ENCODE data around the gene AASS.

DNA sequence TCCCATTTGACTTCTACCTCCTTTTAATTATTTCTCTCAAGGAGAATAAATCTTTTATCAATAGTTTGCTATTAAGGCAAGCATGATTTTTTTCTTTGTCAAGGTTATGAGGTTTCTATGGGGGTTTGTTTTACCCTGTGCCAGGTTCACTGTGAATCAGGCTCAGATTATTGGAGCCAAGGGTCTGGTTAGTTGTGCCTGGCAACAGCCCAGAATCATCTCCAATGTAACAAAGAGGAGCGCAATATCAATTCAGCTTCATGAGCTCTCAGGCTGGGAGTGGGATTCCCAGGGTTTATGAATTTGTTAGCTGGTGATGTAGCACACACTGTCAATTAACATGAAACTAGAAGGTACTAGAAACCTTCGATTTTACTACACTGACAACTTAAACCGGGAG, 73.2 kb downstream of the AASS start:
- TF ChIP-seq POLR2A (IDR thresholded peaks at IDR 0.05), result no peak
- TF ChIP-seq, protein P1, sequence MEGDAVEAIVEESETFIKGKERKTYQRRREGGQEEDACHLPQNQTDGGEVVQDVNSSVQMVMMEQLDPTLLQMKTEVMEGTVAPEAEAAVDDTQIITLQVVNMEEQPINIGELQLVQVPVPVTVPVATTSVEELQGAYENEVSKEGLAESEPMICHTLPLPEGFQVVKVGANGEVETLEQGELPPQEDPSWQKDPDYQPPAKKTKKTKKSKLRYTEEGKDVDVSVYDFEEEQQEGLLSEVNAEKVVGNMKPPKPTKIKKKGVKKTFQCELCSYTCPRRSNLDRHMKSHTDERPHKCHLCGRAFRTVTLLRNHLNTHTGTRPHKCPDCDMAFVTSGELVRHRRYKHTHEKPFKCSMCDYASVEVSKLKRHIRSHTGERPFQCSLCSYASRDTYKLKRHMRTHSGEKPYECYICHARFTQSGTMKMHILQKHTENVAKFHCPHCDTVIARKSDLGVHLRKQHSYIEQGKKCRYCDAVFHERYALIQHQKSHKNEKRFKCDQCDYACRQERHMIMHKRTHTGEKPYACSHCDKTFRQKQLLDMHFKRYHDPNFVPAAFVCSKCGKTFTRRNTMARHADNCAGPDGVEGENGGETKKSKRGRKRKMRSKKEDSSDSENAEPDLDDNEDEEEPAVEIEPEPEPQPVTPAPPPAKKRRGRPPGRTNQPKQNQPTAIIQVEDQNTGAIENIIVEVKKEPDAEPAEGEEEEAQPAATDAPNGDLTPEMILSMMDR (IDR thresholded peaks at IDR 0.05), result no peak
